Endothelial cell of umbilical vein (primary cell): ENCODE measurements around the gene CEACAM4. TPM values are rescaled to one million over a fixed set of nuclear protein-coding genes. Genes with fewer than 3 reads are reported as not detected.

Experiments used
- BruUV-seq: library from RNA; stranded (reverse); fragments of 400-500 nt; replicated peaks from 2 replicates; lab custom pipeline; 2021; lab: Mats Ljungman, UMichigan
- CTCF ChIA-PET: fragments of 300-600, 350-600 bp; sonication (Branson Sonifier 250); formaldehyde crosslinking; loops from one replicate; lab custom pipeline; 2021; ENCODE audit warnings: antibody characterized with exemption, inconsistent platforms; lab: Charles Lee
- POLR2A ChIA-PET: fragments of 300-600, 350-600 bp; sonication (Branson Sonifier 250); formaldehyde crosslinking; loops from one replicate; lab custom pipeline; 2021; ENCODE audit warnings: antibody characterized with exemption, inconsistent platforms; lab: Charles Lee
- DNase-seq: peaks from one replicate; pipeline ENCODE4 v3.0.0-alpha.2; 2011; ENCODE audit warnings: low read depth, low spot score
- FAIRE-seq: peaks from 2 replicates; lab custom pipeline; 2011; peaks lifted over from hg19 to GRCh38; lab: Jason Lieb, UNC
- H2AFZ ChIP-seq: 2 replicates; pipeline ENCODE4 v1.6.0; 2012; ENCODE audit warnings: low read depth, low read length, control low read depth, inconsistent platforms
- H3K27ac ChIP-seq: 2 replicates; pipeline ENCODE4 v1.5.1; 2011; ENCODE audit warnings: low read depth, mild to moderate bottlenecking, control low read depth, low read length, moderate library complexity; ENCODE audit not compliant: insufficient read depth
- H3K27me3 ChIP-seq, 2 experiments: 2 replicates each; pipeline versions ENCODE4 v1.6.0 to v1.6.1; 2011; ENCODE audit warnings: low read length in 2 of 2, mixed read lengths in 1 of 2; ENCODE audit not compliant: control insufficient read depth in 2 of 2, insufficient read depth in 2 of 2
- H3K36me3 ChIP-seq, 2 experiments: 2 replicates in 1 of 2; 3 replicates in 1 of 2; pipeline ENCODE4 v1.5.1; 2011; ENCODE audit warnings: low read length in 2 of 2, mild to moderate bottlenecking in 1 of 2, moderate library complexity in 1 of 2; ENCODE audit not compliant: control insufficient read depth in 2 of 2, insufficient read depth in 2 of 2; ENCODE audit errors: extremely low read depth in 1 of 2
- H3K4me1 ChIP-seq: 3 replicates; pipeline ENCODE4 v1.5.1; 2011; ENCODE audit warnings: mild to moderate bottlenecking, low read length; ENCODE audit not compliant: control insufficient read depth, insufficient read depth; ENCODE audit errors: extremely low read depth
- H3K4me2 ChIP-seq: 2 replicates; pipeline ENCODE4 v1.6.1; 2011; ENCODE audit warnings: low read length, control low read depth, mixed read lengths; ENCODE audit not compliant: insufficient read depth
- H3K4me3 ChIP-seq, 3 experiments: fragments of 200-600 bp in 1 of 3; sonication (generic), shearing (Covaris generic) in 1 of 3; replicated peaks in 1 of 3; 2 replicates each; pipeline ENCODE4 v1.5.1; 2011 to 2016; ENCODE audit warnings: control low read depth in 3 of 3, low read length in 3 of 3, mild to moderate bottlenecking in 2 of 3, inconsistent platforms in 1 of 3, low read depth in 1 of 3, moderate library complexity in 1 of 3; ENCODE audit not compliant: insufficient read depth in 1 of 3
- H3K79me2 ChIP-seq: 2 replicates; pipeline ENCODE4 v1.6.0; 2012; ENCODE audit warnings: low read length, inconsistent platforms; ENCODE audit not compliant: control insufficient read depth, insufficient read depth
- H3K9ac ChIP-seq: replicated peaks from 2 replicates; pipeline ENCODE3; 2011; ENCODE audit warnings: low read length, control low read depth; ENCODE audit not compliant: insufficient read depth; ENCODE audit errors: extremely low read depth
- H3K9me1 ChIP-seq: replicated peaks from 3 replicates; pipeline ENCODE4 v1.6.0; 2011; ENCODE audit warnings: mild to moderate bottlenecking, low read length; ENCODE audit not compliant: control insufficient read depth, insufficient read depth; ENCODE audit errors: extremely low read depth
- H3K9me3 ChIP-seq: replicated peaks from 2 replicates; pipeline ENCODE4 v1.5.1; 2012; ENCODE audit warnings: low read length, inconsistent platforms; ENCODE audit not compliant: control insufficient read depth, insufficient read depth
- H4K20me1 ChIP-seq: replicated peaks from 2 replicates; pipeline ENCODE3; 2011; ENCODE audit warnings: mild to moderate bottlenecking, low read length; ENCODE audit not compliant: control insufficient read depth, insufficient read depth; ENCODE audit errors: extremely low read depth
- EZH2 ChIP-seq: IDR thresholded peaks from 2 replicates; pipeline ENCODE4 v1.6.1; 2012; ENCODE audit warnings: borderline replicate concordance, low read depth, mild to moderate bottlenecking, moderate library complexity, low read length, inconsistent platforms; ENCODE audit not compliant: severe bottlenecking
- FOS ChIP-seq: IDR thresholded peaks from 2 replicates; pipeline ENCODE4 v1.6.1; 2011; ENCODE audit warnings: mild to moderate bottlenecking, low read length, moderate library complexity, borderline replicate concordance; ENCODE audit not compliant: insufficient read depth
- GATA2 ChIP-seq: IDR thresholded peaks from 2 replicates; pipeline ENCODE4 v1.7.0; 2011; ENCODE audit warnings: low read depth, mild to moderate bottlenecking, moderate library complexity, mixed read lengths, low read length; ENCODE audit not compliant: insufficient read length, insufficient read depth
- JUN ChIP-seq: IDR thresholded peaks from 2 replicates; pipeline ENCODE4 v1.6.1; 2011; ENCODE audit warnings: borderline replicate concordance, low read depth; ENCODE audit not compliant: insufficient read length, insufficient read depth
- MYC ChIP-seq: IDR thresholded peaks from one replicate; pipeline ENCODE4 v1.6.1; 2011; ENCODE audit warnings: mild to moderate bottlenecking, low read depth, low read length
- POLR2A ChIP-seq: IDR thresholded peaks from 2 replicates; pipeline ENCODE4 v1.6.1; 2012; ENCODE audit warnings: low read depth, mild to moderate bottlenecking, control low read depth, low read length
- POLR2AphosphoS5 ChIP-seq: IDR thresholded peaks from 2 replicates; pipeline ENCODE4 v1.6.1; 2012; ENCODE audit warnings: low read depth, mild to moderate bottlenecking, control low read depth, low read length, moderate library complexity; ENCODE audit not compliant: insufficient read depth
- dilution Hi-C: fragments of 300-500 bp; cut with MboI; formaldehyde crosslinking; loops from one replicate; pipeline ENCODE4 v1.15.0; 2019; ENCODE audit warnings: low sequenced_read_pairs; ENCODE audit not compliant: extremely low pct_ligation_motif_present
- intact Hi-C: fragments of 100-400 bp; cut with micrococcal nuclease; formaldehyde crosslinking; loops from one replicate; pipeline ENCODE4 v1.10.0; 2022
- polyA plus RNA-seq, 4 experiments: library from polyadenylated mRNA; depleted of rRNA in 3 of 4; stranded (reverse) in 3 of 4; unstranded in 1 of 4; fragments of >200 nt; gene quantifications; 2 replicates each; pipeline versions ENCODE4 v1.2.1 to v1.2.3, GENCODE V29; 2011 to 2012; ENCODE audit warnings: missing spikeins in 1 of 4
- total RNA-seq: library from RNA; stranded (reverse); gene quantifications from 2 replicates; pipeline ENCODE4 v1.2.3, GENCODE V29; 2021
- TF ChIP-seq, protein P1 (sequence below), 2 donors: IDR thresholded peaks; 1 replicate in 1 of 2; 2 replicates in 1 of 2; pipeline ENCODE4 v1.5.1; 2011; ENCODE audit warnings: low read length in 2 of 2, mild to moderate bottlenecking in 2 of 2, moderate library complexity in 2 of 2, control low read depth in 1 of 2, inconsistent platforms in 1 of 2, low read depth in 1 of 2; ENCODE audit not compliant: insufficient read depth in 1 of 2; ENCODE audit errors: extremely low read depth in 1 of 2
- TF ChIP-seq, protein P2 (sequence below): IDR thresholded peaks from 2 replicates; pipeline ENCODE4 v1.6.1; 2011; ENCODE audit not compliant: insufficient read depth, insufficient read length

The CEACAM4 gene
- total and polyA plus RNA-seq, 2 donors (not counting 3 experiments of a cell fraction or from before 2014, with no cell fraction given): not detected

DNA sequence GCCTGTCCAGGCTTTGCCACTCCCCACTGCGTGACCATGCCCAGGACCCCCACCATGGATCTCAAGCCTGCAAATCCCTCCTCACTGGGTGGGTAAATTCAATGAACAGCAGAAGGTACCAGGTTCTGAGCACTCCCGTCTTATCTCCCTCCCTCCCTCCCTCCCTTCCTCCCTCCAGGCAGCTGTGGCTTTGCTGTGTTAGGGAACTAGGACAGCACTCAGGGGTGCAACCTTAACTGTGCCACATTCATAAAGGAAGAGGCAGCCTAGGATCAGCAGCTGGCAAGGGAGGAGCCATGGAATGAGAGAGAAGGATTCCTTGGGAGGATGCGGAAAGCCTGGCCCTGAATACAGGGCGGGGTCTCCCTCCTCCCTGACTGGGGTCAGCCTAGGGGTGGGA, 5.6 kb downstream of the CEACAM4 start:
- ChIA-PET POLR2A (no interaction called here), CTCF (interaction anchor here (0.6 kb wide), 1 partner anchor 35 kb away, joined by 3 read pairs; no protein-coding TSS in a partner anchor)
- dilution Hi-C loops (no loop called here), intact Hi-C loops (no loop called here)
- Histone ChIP-seq H3K4me3 (no peak overlapping the region), H3K79me2 (no peaks in the 10 kb centered on the region), H3K9me3 (no peaks in the 10 kb centered on the region), H3K27ac (no peak overlapping the region), H3K9ac (no peak overlapping the region), H3K4me2 (no peak overlapping the region), H4K20me1 (no peaks in the 10 kb centered on the region), H3K36me3 (no peaks in the 10 kb centered on the region), H2AFZ (no peak overlapping the region), H3K27me3 (no peaks in the 10 kb centered on the region), H3K9me1 (no peaks in the 10 kb centered on the region), H3K4me1 (no peaks in the 10 kb centered on the region)
- FAIRE-seq (no peak), DNase-seq (no peak)
- TF ChIP-seq FOS: no peak
- no TSS peak for BruUV-seq

DNA sequence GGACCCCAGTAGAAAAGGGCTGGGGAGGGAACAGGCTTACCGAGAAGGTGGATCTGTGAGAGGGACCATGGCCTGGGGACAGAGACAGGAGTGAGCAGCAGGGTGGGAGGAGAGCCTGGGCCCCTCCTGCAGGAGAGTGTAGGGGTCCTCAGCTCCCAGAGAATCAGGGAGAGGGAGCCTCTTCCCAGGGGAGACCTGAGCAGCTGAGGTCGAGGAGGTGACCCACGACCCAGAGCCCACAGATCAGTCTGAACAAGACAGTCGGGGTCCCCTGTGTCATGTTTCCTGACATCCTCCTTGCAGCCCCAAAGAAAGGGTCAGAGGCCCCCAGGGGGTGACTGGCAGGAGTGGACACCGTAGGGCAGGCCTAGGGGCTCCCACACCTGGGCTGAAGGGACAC, 6.7 kb downstream of the CEACAM4 start:
- FAIRE-seq: no peak
- Histone ChIP-seq H3K27me3 (no peaks in the 10 kb centered on the region), H3K27ac (no peak overlapping the region), H3K4me1 (no peaks in the 10 kb centered on the region), H3K9me3 (no peaks in the 10 kb centered on the region), H3K4me2 (no peak overlapping the region), H3K4me3 (no peak overlapping the region), H3K79me2 (no peaks in the 10 kb centered on the region), H3K36me3 (no peaks in the 10 kb centered on the region), H2AFZ (no peak overlapping the region), H3K9me1 (no peaks in the 10 kb centered on the region), H3K9ac (no peak overlapping the region), H4K20me1 (no peaks in the 10 kb centered on the region)
- TF ChIP-seq, protein P1, sequence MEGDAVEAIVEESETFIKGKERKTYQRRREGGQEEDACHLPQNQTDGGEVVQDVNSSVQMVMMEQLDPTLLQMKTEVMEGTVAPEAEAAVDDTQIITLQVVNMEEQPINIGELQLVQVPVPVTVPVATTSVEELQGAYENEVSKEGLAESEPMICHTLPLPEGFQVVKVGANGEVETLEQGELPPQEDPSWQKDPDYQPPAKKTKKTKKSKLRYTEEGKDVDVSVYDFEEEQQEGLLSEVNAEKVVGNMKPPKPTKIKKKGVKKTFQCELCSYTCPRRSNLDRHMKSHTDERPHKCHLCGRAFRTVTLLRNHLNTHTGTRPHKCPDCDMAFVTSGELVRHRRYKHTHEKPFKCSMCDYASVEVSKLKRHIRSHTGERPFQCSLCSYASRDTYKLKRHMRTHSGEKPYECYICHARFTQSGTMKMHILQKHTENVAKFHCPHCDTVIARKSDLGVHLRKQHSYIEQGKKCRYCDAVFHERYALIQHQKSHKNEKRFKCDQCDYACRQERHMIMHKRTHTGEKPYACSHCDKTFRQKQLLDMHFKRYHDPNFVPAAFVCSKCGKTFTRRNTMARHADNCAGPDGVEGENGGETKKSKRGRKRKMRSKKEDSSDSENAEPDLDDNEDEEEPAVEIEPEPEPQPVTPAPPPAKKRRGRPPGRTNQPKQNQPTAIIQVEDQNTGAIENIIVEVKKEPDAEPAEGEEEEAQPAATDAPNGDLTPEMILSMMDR (IDR thresholded peaks at IDR 0.05; ENCODE audit: extremely low read depth in 1 of 2, insufficient read depth in 1 of 2, low read depth in 1 of 2, low read length in 2 of 2): no peak
- TF ChIP-seq JUN: no peak
- TF ChIP-seq MYC: no peak
- TF ChIP-seq POLR2AphosphoS5: no peak
- TF ChIP-seq POLR2A: no peak
- TF ChIP-seq, protein P2, sequence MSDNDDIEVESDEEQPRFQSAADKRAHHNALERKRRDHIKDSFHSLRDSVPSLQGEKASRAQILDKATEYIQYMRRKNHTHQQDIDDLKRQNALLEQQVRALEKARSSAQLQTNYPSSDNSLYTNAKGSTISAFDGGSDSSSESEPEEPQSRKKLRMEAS: no peak
- no peak for TF ChIP-seq FOS
- no peak for TF ChIP-seq GATA2
- no peak for TF ChIP-seq EZH2
- BruUV-seq: no TSS peak
- DNase-seq: no peak
- ChIA-PET POLR2A (no interaction called here), CTCF (interaction anchor here (1.5 kb wide), 1 partner anchor 87 kb away, joined by 3 read pairs; no protein-coding TSS in a partner anchor)
- dilution Hi-C loops (no loop called here), intact Hi-C loops (no loop called here)
